Transverse colon (tissue), 4 donors: ENCODE measurements around the gene TMEM214. TPM values are rescaled to one million over a fixed set of nuclear protein-coding genes. Genes with fewer than 3 reads are reported as not detected.
"Not testable (repeated sequence)": the region's sequence is repeated elsewhere in the genome, so short reads cannot be mapped to it uniquely, and the experiment has no call there.

Experiments used
- DNase-seq: peaks from one replicate; pipeline ENCODE4 v3.0.0-alpha.2; 2019
- H3K27ac ChIP-seq, 4 donors: fragments of 200-600 bp; sonication (generic); 2 replicates each; pipeline ENCODE4 v1.5.1; 2016 to 2018; ENCODE audit warnings: inconsistent platforms in 4 of 4
- H3K27me3 ChIP-seq: fragments of 200-600 bp; sonication (generic); 2 replicates; pipeline ENCODE4 v1.5.1; 2017; ENCODE audit warnings: inconsistent platforms
- H3K36me3 ChIP-seq, 4 donors: fragments of 200-600 bp; sonication (generic); 2 replicates each; pipeline ENCODE4 v1.5.1; 2017 to 2019; ENCODE audit warnings: inconsistent platforms in 4 of 4
- H3K4me1 ChIP-seq, 4 donors: fragments of 200-600 bp; sonication (generic); 2 replicates each; pipeline ENCODE4 v1.5.1; 2017 to 2020; ENCODE audit warnings: inconsistent platforms in 4 of 4
- H3K4me3 ChIP-seq, 4 donors: fragments of 200-600 bp; sonication (generic); 1 replicate in 1 of 4; 2 replicates in 3 of 4; pipeline versions ENCODE4 v1.5.1 to v1.6.1; 2017 to 2019; ENCODE audit warnings: inconsistent platforms in 4 of 4
- H3K9me3 ChIP-seq, 2 donors: fragments of 200-600 bp; sonication (generic); 2 replicates each; pipeline ENCODE4 v1.5.1; 2017 to 2019; ENCODE audit warnings: inconsistent platforms in 2 of 2
- EP300 ChIP-seq: sonication (generic); formaldehyde crosslinking; IDR thresholded peaks from one replicate; pipeline ENCODE4 v1.6.1; 2017; ENCODE audit warnings: antibody characterized with exemption, low read depth
- POLR2A ChIP-seq: fragments of 450-650 bp; IDR thresholded peaks from one replicate; pipeline ENCODE4 v1.6.1; 2016; ENCODE audit warnings: antibody characterized with exemption, mild to moderate bottlenecking, moderate library complexity
- POLR2AphosphoS5 ChIP-seq, 3 donors: sonication (generic); formaldehyde crosslinking; IDR thresholded peaks; one replicate each; pipeline ENCODE4 v1.6.1; 2016; ENCODE audit warnings: antibody characterized with exemption in 3 of 3
- WGBS, 2 donors: methylation state at CpG; one replicate each; pipeline ENCODE4 v1.1.5; 2018; ENCODE audit warnings: low coverage in 1 of 2; 5-methylcytosine and 5-hydroxymethylcytosine counted together
- in situ Hi-C, 4 donors: fragments of 200-750 bp; cut with MboI; loops; one replicate each; pipeline versions ENCODE4 v1.15.0 to v1.15.1; 2017; ENCODE audit warnings: low sequenced_read_pairs in 3 of 4, low pct_ligation_motif_present in 1 of 4, low pct_unique_long_range_greater_than_20kb in 1 of 4
- intact Hi-C: fragments of 100-400 bp; cut with DNase I; formaldehyde crosslinking; loops from one replicate; pipeline ENCODE4 v1.15.1; 2023; ENCODE audit warnings: low total_unique reads
- total RNA-seq, 4 donors: library from RNA; depleted of rRNA; stranded (reverse); fragments of >200 nt; gene quantifications; one replicate each; pipeline ENCODE4 v1.1.0, GENCODE V29; 2016
- TF ChIP-seq, protein P1 (sequence below), 5 experiments: fragments of 200-600 bp in 3 of 5; fragments of 450-650 bp in 2 of 5; sonication (generic) in 3 of 5; IDR thresholded peaks; 1 replicate in 2 of 5; 2 replicates in 3 of 5; pipeline ENCODE4 v1.5.1; 2016 to 2017; ENCODE audit warnings: antibody characterized with exemption in 5 of 5, inconsistent platforms in 3 of 5, mild to moderate bottlenecking in 2 of 5, moderate library complexity in 1 of 5

Gene TMEM214
- total RNA-seq, 4 donors from 2014 or later = 51.2 to 179 (median 127) TPM

DNA sequence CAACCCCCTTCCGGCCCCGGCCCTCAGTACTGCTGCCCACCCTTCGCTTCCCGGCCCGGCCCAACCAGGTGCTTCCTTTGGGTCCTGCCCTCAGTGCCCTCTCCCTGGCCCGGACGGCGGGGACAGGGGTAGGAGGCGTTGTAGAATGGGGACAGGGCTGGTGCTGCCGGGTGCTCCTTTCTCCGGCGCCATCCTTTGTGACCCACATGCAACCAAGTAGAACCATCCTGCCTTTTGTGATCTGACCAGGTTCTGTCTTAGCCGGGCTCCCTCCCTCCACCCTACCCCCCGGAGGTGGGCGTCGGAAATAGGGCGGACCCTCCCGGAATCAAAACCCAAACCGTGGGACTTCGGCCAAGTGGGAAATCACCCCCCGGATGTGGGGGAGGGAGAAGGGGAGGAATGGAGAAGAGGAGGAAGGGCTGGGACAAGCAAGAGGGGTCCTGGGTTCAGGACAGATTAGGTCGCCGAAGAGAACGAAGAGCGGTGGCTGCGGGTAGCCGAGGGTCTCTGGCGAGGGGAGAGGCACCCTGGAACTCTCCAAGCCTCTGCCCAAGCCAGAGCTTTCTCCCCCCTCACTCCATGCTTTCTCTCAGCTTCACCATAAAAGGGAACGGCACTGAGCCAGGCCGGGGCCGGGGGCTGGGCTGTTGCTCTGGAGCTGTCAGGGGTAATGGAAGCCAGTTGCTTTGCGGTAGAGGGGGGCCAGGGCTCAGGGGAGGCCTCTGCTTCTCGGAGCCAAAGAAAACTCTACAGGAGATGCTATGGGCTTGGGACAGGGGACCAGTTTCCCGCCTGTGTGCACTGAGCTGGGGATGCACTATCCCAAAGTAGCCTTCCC, 39.4 kb downstream of the TMEM214 start:
- intact Hi-C loops = no loop called here
- peak; percentile 75 for DNase-seq
- Histone ChIP-seq H3K27ac (peak overlapping the region; percentile 92 to 96 (median 95)), H3K27me3 (no peaks in the 10 kb centered on the region), H3K4me3 (peak overlapping the region; percentile 68 to 98 (median 85)), H3K9me3 (no peaks in the 10 kb centered on the region), H3K4me1 (peaks cover 15 to 71% (median 43%) of the 10 kb centered on the region in 4 donors), H3K36me3 (no peaks in the 10 kb centered on the region)
- WGBS, 2 donors = 15 to 60% methylated on average over 3 to 24 of the region's 34 CpGs
- peak; percentile 58 for TF ChIP-seq EP300
- TF ChIP-seq POLR2AphosphoS5 (IDR thresholded peaks at IDR 0.05) = peak; percentile 54 to 85 (median 59)
- TF ChIP-seq, protein P1, sequence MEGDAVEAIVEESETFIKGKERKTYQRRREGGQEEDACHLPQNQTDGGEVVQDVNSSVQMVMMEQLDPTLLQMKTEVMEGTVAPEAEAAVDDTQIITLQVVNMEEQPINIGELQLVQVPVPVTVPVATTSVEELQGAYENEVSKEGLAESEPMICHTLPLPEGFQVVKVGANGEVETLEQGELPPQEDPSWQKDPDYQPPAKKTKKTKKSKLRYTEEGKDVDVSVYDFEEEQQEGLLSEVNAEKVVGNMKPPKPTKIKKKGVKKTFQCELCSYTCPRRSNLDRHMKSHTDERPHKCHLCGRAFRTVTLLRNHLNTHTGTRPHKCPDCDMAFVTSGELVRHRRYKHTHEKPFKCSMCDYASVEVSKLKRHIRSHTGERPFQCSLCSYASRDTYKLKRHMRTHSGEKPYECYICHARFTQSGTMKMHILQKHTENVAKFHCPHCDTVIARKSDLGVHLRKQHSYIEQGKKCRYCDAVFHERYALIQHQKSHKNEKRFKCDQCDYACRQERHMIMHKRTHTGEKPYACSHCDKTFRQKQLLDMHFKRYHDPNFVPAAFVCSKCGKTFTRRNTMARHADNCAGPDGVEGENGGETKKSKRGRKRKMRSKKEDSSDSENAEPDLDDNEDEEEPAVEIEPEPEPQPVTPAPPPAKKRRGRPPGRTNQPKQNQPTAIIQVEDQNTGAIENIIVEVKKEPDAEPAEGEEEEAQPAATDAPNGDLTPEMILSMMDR (IDR thresholded peaks at IDR 0.05) = no peak
- in situ Hi-C loops = no loop called here

GRCh38 chr2:27072920-27073319, 40.2 kb downstream of the TMEM214 start:
- in situ Hi-C loops = no loop called here
- H3K27me3 ChIP-seq = no peaks in the 10 kb centered on the region
- H3K36me3 ChIP-seq = no peaks in the 10 kb centered on the region
- no peaks in the 10 kb centered on the region for H3K9me3 ChIP-seq
- no peak for TF ChIP-seq POLR2AphosphoS5 (IDR thresholded peaks at IDR 0.05)
- no peak for TF ChIP-seq EP300
- TF ChIP-seq, protein P1 (IDR thresholded peaks at IDR 0.05) = no peak
- no peak for TF ChIP-seq POLR2A
- peak overlapping the region; percentile 92 to 96 (median 95) for H3K27ac ChIP-seq
- 61 to 71% methylated on average over 3 to 5 of the region's 5 CpGs for WGBS, 2 donors
- intact Hi-C loops = no loop called here
- H3K4me3 ChIP-seq = no peak overlapping the region
- no peak for DNase-seq
- H3K4me1 ChIP-seq = peaks cover 17 to 78% (median 43%) of the 10 kb centered on the region in 4 donors

DNA sequence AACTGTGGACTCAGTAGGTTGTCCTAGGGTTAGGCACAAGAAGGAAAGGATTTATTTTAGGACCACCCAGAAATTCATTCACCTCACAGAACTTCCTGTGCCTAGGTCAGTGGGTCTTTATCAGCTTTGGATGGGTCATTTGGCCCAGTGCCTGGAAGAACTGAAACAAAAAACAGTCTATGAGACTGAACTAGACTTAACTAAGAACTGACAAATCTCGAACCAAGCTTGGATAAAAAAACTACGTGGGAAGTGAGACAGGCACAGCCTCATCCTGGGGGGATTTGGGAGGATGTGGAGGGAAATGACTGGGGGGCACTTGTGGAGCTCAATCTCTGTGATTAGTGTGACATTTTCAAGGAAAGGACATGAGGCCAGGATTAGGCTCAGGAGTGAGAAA, 41.0 kb downstream of the TMEM214 start:
- TF ChIP-seq POLR2AphosphoS5 (IDR thresholded peaks at IDR 0.05) = no peak
- no peak for TF ChIP-seq EP300
- TF ChIP-seq, protein P1 (IDR thresholded peaks at IDR 0.05) = no peak
- no peak for TF ChIP-seq POLR2A
- Histone ChIP-seq H3K36me3 (no peaks in the 10 kb centered on the region), H3K27ac (peak overlapping the region; percentile 92 to 96 (median 95)), H3K9me3 (no peaks in the 10 kb centered on the region), H3K4me1 (peaks cover 20 to 79% (median 41%) of the 10 kb centered on the region in 4 donors), H3K4me3 (no peak overlapping the region), H3K27me3 (no peaks in the 10 kb centered on the region)
- no peak for DNase-seq
- WGBS, 2 donors = 44 to 49% methylated on average over 2 of the region's 2 CpGs
- intact Hi-C loops (no loop called here), in situ Hi-C loops (no loop called here)

DNA sequence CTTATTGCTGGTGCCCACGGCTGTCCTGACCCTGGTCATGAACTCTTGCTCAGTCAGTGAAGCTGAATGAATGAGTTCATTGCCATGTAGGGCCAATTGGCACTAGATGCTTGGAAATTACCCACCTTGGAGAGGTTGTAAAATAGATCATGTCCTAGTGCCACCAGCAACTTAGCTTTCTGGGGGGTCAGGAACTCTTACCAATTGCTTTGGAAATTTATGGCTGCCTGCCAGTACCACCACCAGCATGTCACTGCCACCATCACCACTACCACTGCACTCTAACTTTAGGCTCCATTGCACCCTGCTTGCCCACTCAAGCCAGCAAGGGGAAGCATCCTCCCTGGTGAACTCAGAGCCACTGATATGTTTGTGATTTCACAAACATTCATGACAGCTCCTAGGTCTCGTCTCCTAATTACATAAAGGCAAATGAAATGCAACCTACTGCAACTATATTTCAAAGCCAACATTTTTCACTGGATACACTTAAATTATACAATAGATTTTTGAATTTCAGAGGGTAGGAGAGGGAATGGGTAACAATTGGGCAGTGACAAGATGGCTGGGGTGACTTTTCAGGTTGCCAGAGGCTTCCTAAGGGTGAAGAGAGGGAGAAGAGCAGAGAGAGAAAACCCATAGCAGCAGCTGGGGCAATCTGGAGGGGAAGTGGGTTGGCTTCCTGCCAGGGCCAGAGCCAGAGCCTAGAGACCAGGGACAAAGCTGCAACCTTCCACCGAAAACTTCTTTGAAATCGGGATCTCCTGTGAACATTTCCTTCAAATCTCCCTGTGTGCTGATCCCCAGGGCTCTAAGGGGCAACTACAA, 42.2 kb downstream of the TMEM214 start:
- H3K4me3 ChIP-seq = no peak overlapping the region
- H3K4me1 ChIP-seq = peaks cover 14 to 68% (median 33%) of the 10 kb centered on the region in 4 donors
- in situ Hi-C loops = loop anchor here in 3 of 4 donors (25.0 kb wide), 1 partner anchor 113 kb away; the partner anchor contains the start of gene MAPRE3 (in 3 of the 3)
- H3K27ac ChIP-seq = peak overlapping the region; percentile 92 to 96 (median 95)
- intact Hi-C loops = no loop called here
- TF ChIP-seq, protein P1 (IDR thresholded peaks at IDR 0.05) = no peak
- TF ChIP-seq EP300 = no peak
- no peak for TF ChIP-seq POLR2AphosphoS5 (IDR thresholded peaks at IDR 0.05)
- no peak for TF ChIP-seq POLR2A
- no peaks in the 10 kb centered on the region for H3K27me3 ChIP-seq
- H3K36me3 ChIP-seq = no peaks in the 10 kb centered on the region
- DNase-seq = peak; percentile 71
- no peaks in the 10 kb centered on the region for H3K9me3 ChIP-seq
- 57% methylated on average over 1 to 4 of the region's 4 CpGs for WGBS, 2 donors

DNA sequence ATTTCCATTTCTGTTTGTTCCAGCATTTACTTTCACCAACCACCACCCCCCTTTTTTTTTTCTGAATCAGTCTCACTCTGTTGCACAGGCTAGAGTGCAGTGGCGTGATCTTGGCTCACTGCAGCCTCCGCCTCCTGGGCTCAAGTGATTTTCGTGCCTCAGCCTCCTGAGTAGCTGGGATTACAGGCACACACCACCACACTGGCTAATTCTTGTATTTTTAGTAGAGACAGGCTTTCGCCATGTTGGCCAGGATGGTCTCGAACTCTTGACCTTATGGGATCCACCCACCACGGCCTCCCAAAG, 42.8 kb downstream of the TMEM214 start:
- in situ Hi-C loops = loop anchor here in 3 of 4 donors (25.0 kb wide), 1 partner anchor 113 kb away; the partner anchor contains the start of gene MAPRE3 (in 3 of the 3)
- WGBS, 2 donors = 64% methylated on average over 6 of the region's 6 CpGs; no CpG with 5 or more reads in 1 of the 2 donors
- Histone ChIP-seq H3K4me1 (peaks cover 9 to 62% (median 28%) of the 10 kb centered on the region in 4 donors), H3K27ac (peak overlapping the region; percentile 92 to 96 (median 95))
- DNase-seq, intact Hi-C loops, H3K27me3 ChIP-seq, H3K9me3 ChIP-seq, H3K36me3 ChIP-seq, H3K4me3 ChIP-seq: not testable (repeated sequence)
